GM12865 (cell line): ENCODE results near the gene FAM89A.
"Not testable (repeated sequence)": the region's sequence is repeated elsewhere in the genome, so short reads cannot be mapped to it uniquely, and the experiment has no call there.

Experiments
- DNase-seq: peaks from one replicate; pipeline ENCODE4 v3.0.0; 2010; ENCODE audit warnings: low read depth
- H3K4me3 ChIP-seq: 2 replicates; pipeline ENCODE4 v1.5.1; 2011; ENCODE audit warnings: mild to moderate bottlenecking, low read depth, low read length, control low read depth
- CTCF ChIP-seq: IDR thresholded peaks from 2 replicates; pipeline ENCODE4 v1.5.1; 2011; ENCODE audit warnings: low read length, control low read depth, low read depth, inconsistent platforms; ENCODE audit not compliant: insufficient read depth; ENCODE audit errors: missing control alignments

The FAM89A gene

GRCh38 chr1:231011360-231011759 is 28.7 kb downstream of the FAM89A start:
- DNase-seq: no peak
- TF ChIP-seq CTCF: no peak
- H3K4me3 ChIP-seq: no peak overlapping the region

- DNase-seq, H3K4me3 ChIP-seq: not testable (repeated sequence)
Observed at GRCh38 chr1:231007535-231007934, 32.5 kb downstream of the FAM89A start.

- DNase-seq: no peak
- H3K4me3 ChIP-seq: no peak overlapping the region
Observed at GRCh38 chr1:231001892-231002291, 38.2 kb downstream of the FAM89A start.

DNA sequence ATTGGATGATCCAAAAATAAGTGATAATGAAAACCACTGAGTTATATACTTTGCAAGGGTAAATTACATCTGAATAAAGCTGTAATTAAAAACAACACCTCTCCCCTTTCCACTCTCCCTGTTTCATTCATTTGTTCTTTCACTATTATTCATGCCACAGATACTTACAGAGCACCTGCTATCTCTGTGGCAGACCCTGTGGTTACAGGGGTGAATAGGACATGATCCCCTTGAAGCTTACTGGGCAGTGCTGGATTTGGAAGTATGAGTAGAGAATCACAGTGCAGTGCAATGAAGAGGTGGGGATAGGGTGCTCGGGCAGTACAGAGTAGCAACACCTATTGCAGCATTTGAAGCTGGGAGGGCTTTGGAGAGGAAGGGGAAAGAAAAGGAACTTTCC is 39.4 kb downstream of the FAM89A start:
- TF ChIP-seq CTCF: no peak
- DNase-seq: no peak
- H3K4me3 ChIP-seq: no peak overlapping the region

More at GRCh38 chr1:231001892-231002291, 38.2 kb downstream of the FAM89A start:
- no peak for TF ChIP-seq CTCF

DNA sequence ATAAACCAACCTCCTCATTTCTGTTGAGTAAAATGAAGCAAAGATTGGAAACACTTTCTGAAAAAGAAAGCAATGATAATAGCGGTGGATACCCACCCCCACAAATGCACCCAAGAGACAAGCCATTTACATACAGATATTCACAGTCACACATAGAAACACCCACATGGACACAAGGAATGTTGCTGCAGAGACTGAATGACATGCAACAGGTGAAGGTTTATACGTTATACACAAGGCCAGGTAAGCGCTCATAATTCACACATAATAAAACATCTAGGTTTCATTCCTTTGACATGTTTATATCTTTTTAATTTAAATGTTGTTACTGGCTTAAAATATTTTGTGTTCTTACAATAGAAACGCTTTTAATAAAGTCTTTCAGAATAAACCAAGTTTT is 39.9 kb downstream of the FAM89A start:
- TF ChIP-seq CTCF: no peak
- no peak for DNase-seq
- no peak overlapping the region for H3K4me3 ChIP-seq

DNA sequence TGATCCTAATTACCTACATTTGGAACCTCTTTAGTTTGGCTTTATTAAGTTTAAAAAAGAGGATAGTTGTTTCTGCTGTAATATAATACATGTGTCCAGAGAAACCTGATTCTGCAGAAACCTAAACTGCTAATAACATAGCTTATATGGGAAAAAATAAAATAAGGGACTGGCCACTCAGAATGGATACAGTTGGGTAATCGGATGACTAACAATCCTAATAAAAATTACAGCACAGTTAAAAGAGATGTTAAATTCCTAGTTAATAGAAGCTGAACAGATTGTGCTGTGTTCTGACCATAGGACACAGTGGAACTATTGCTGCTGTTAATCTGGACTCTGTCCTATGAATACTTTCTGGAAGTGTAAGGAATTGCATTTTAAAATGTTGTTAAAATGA is 45.2 kb downstream of the FAM89A start:
- no peak overlapping the region for H3K4me3 ChIP-seq
- no peak for TF ChIP-seq CTCF
- no peak for DNase-seq

DNA sequence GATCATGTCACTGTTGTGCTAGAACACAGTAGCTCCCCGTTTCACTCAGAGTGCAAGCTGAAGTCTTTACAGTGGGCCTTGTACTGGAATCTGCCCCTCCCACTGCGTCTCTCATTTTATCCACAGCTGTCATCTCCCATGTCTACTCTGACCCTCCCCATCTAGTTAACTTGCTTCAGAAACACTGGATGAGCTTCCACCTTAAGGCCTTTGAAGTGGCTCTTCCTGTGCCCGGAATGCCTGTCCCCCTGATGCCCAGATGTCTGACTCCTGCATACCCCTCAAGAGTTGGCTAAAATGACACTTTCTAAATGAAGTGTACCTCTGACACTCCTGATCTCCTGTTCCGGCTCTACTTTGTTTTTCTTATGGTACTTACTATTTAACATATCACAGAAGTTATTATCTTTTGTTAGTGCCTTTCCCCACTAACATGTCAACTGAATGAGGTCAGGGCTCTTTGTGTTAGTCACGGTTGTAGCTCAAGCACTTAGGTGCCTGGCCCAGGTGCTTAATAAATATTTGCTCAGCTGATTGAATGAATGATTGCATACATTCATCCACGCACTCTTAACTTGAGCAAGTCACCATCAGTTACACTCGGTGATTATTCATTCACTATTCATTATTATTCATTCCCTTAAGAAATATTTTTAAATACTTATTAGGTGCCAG is 47.8 kb downstream of the FAM89A start:
- no peak for TF ChIP-seq CTCF
- no peak for DNase-seq
- no peak overlapping the region for H3K4me3 ChIP-seq
